Chondrocyte (in vitro differentiated cells): ENCODE measurements around the gene MFAP3. TPM values are rescaled to one million over a fixed set of nuclear protein-coding genes. Genes with fewer than 3 reads are reported as not detected.
"Not testable (repeated sequence)": the region's sequence is repeated elsewhere in the genome, so short reads cannot be mapped to it uniquely, and the experiment has no call there.

Source experiments
- DNase-seq: peaks from one replicate; pipeline ENCODE4 v3.0.0; 2021; ENCODE audit warnings: mixed read lengths, low spot score
- H3K27ac Mint-ChIP-seq: one replicate; pipeline ENCODE4 v1.8.0; 2021; ENCODE audit warnings: mild to moderate bottlenecking, moderate library complexity, mixed read lengths; ENCODE audit not compliant: unreplicated experiment
- H3K27me3 Mint-ChIP-seq: 2 replicates; pipeline ENCODE4 v1.8.0; 2021; ENCODE audit warnings: low read depth, mixed read lengths
- H3K36me3 Mint-ChIP-seq: 2 replicates; pipeline ENCODE4 v1.8.0; 2021; ENCODE audit warnings: low read depth, mixed read lengths
- H3K4me1 Mint-ChIP-seq: 2 replicates; pipeline ENCODE4 v1.8.0; 2021; ENCODE audit warnings: low read depth, mild to moderate bottlenecking, mixed read lengths
- H3K4me3 Mint-ChIP-seq: one replicate; pipeline ENCODE4 v1.8.0; 2021; ENCODE audit warnings: mild to moderate bottlenecking, moderate library complexity, mixed read lengths; ENCODE audit not compliant: unreplicated experiment
- H3K9me3 Mint-ChIP-seq: 2 replicates; pipeline ENCODE4 v1.8.0; 2021; ENCODE audit warnings: low read depth, mixed read lengths
- CTCF ChIP-seq: fragments of 200-600 bp; sonication (generic); IDR thresholded peaks from 2 replicates; pipeline ENCODE4 v1.5.0; 2021; ENCODE audit warnings: antibody characterized with exemption, mild to moderate bottlenecking, moderate library complexity
- total RNA-seq: library from RNA; stranded (reverse); gene quantifications from 3 replicates; pipeline ENCODE4 v1.2.1, GENCODE V29; 2021

MFAP3 gene
- total RNA-seq, 1 donor from 2014 or later = 39.4 TPM

- Mint-ChIP-seq H3K27me3 (no peaks in the 10 kb centered on the region), H3K36me3 (peaks cover 2% of the 10 kb centered on the region), H3K4me3 (no peak overlapping the region), H3K9me3 (no peaks in the 10 kb centered on the region), H3K27ac (no peak overlapping the region), H3K4me1 (peaks cover 22% of the 10 kb centered on the region)
- TF ChIP-seq CTCF = no peak
- no peak for DNase-seq
Measured at GRCh38 chr5:154059039-154059430, 20.3 kb downstream of the MFAP3 start.

- Mint-ChIP-seq H3K36me3 (peaks cover 2% of the 10 kb centered on the region), H3K27ac (no peak overlapping the region), H3K9me3 (peaks cover under 1% of the 10 kb centered on the region), H3K27me3 (no peaks in the 10 kb centered on the region), H3K4me1 (peaks cover 22% of the 10 kb centered on the region), H3K4me3 (no peak overlapping the region)
- no peak for TF ChIP-seq CTCF
- DNase-seq = no peak
Measured at GRCh38 chr5:154059583-154059982, 20.8 kb downstream of the MFAP3 start.

- no peak overlapping the region for H3K4me3 Mint-ChIP-seq
- no peak for DNase-seq
- peaks cover 22% of the 10 kb centered on the region for H3K4me1 Mint-ChIP-seq
- no peak for TF ChIP-seq CTCF
- H3K27ac Mint-ChIP-seq = no peak overlapping the region
- H3K27me3 Mint-ChIP-seq = no peaks in the 10 kb centered on the region
- peaks cover 3% of the 10 kb centered on the region for H3K36me3 Mint-ChIP-seq
- H3K9me3 Mint-ChIP-seq = peaks cover 4% of the 10 kb centered on the region
Measured at GRCh38 chr5:154060606-154061005, 21.8 kb downstream of the MFAP3 start.

- Mint-ChIP-seq H3K4me1 (peaks cover 4% of the 10 kb centered on the region), H3K27ac (no peak overlapping the region), H3K27me3 (no peaks in the 10 kb centered on the region), H3K36me3 (peaks cover 3% of the 10 kb centered on the region), H3K4me3 (no peak overlapping the region), H3K9me3 (peaks cover 4% of the 10 kb centered on the region)
- no peak for TF ChIP-seq CTCF
- DNase-seq = no peak
Measured at GRCh38 chr5:154063372-154063771, 24.6 kb downstream of the MFAP3 start.

GRCh38 chr5:154065971-154066370 is 27.2 kb downstream of the MFAP3 start:
- no peaks in the 10 kb centered on the region for H3K4me1 Mint-ChIP-seq

GRCh38 chr5:154069854-154070253 is 31.1 kb downstream of the MFAP3 start:
- not testable (repeated sequence) for H3K36me3 Mint-ChIP-seq, H3K27me3 Mint-ChIP-seq, H3K27ac Mint-ChIP-seq, H3K9me3 Mint-ChIP-seq, DNase-seq, H3K4me3 Mint-ChIP-seq, H3K4me1 Mint-ChIP-seq

More at GRCh38 chr5:154065971-154066370, 27.2 kb downstream of the MFAP3 start:
- TF ChIP-seq CTCF = no peak
- no peak for DNase-seq
- Mint-ChIP-seq H3K36me3 (peaks cover 3% of the 10 kb centered on the region), H3K4me3 (no peak overlapping the region), H3K27me3 (no peaks in the 10 kb centered on the region), H3K9me3 (peaks cover 4% of the 10 kb centered on the region), H3K27ac (no peak overlapping the region)
